HL-60/S4 treated with retinoic acid at 250 ng/mL for 4 days and 3 days (cell line): Measurements from ENCODE around the gene DPH3.

Experiments used
- in situ Hi-C: fragments of 300-500 bp; cut with MboI; formaldehyde crosslinking; loops from 2 replicates; pipeline ENCODE4 v1.7.0; 2022; ENCODE audit warnings: low sequenced_read_pairs

The DPH3 gene

DNA sequence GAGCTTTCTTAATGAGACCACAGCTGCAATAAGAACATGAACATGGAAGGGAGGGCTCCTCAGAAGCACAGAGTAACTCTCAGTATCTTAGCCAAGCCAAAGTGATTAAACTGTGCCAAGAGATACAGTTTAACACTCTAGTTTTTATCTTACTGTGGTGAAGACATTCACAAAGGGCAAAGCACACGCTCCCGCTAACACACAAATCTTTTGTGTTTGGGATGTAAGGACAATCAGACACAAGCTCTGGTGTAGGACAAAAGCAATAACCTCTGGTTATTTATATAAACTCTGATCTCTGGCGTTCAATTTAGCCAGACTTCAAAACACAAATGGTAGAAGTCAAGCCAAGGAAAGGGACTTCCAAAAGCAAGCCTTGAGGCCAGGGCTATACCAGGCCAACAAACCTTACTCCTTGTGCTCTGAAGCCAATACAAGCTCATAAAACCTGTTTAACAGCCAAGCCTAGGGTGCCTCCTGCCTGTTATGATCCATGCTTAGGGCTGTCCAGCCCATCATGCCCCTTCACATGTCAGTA is 27.8 kb downstream of the DPH3 start:
- in situ Hi-C loops = no loop called here

DNA sequence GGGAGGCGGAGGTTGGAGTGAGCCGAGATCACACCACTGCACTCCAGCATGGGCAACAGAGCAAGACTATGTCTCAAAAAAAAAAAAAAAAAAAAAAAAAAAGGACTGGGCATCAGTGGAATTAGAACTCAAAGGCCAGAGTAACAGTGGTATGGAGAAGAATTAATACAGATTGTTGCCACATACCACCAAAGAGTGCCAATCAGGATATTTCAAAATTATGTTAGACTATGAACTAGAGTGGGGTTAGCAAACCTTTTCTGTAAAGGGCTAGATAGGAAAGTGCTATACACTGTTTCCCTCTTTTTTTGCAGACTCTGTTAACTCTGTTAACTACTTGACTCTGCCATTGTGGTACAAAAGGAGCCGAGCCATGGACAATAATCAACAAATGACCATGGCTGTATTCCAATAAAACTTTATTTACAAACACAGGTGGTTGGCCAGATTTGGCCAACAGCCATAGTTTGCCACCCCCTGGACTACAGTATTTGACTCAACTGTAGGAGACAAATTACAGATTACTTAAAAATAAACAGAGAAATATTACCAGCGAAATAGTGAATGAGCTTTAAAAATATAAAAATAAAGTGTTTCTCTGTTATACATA is 28.6 kb downstream of the DPH3 start:
- in situ Hi-C loops = no loop called here

DNA sequence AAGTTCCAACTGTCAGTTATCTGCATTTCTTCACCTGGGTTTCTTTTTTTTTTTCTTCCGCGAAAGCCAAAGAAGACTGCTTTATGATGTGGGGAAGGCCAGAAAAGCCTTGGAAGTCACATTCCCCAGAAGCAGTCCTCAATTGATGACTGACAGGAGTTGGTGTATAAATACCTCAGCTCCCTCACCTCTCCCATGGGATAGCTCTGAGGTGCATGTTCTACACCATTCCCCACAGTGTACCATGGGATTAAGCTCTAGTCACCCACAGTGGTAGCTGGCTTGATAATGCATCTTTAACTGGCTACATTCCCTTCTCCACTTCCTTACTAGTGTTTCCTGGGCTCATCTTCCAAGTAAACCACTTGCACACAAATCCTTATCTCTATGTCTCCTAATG is 30.5 kb downstream of the DPH3 start:
- in situ Hi-C loops = no loop called here

DNA sequence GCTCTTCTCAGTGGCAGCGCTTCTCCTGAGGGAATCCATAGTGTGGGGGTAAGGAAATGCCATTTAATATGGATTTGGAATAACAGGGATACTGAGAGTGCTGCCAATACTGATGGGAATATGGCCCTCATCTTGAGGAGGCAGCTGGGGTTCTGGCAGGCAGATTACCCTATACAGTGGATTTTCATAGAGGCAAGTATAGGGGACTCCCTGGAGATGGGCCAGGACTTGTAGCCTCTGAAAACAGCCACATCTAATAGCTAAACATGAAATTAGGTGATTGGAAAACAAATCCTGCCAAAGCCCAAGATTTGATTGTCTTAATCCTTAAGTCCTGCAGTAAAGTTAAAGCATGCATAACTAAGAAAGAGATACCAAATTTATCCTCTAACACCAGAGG is 30.9 kb downstream of the DPH3 start:
- in situ Hi-C loops = no loop called here

DNA sequence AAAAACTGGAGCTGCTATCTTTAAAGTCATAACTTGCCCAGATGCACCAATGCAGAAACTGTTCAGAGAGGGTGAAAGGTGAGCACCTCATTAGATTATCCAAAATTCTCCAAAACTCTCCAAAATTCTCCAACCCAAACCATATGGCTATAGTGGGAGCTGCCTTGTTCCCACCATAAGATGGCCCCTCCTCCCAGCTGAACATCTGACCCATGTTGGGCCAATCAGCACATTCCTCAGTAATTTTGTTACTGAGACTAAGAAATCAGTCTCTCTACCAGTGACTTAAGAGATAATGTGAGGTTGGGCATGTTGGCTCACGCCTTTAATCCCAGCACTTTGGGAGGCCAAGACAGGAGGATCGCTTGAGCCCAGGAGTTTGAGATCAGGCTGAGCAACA is 32.8 kb downstream of the DPH3 start:
- in situ Hi-C loops = no loop called here

DNA sequence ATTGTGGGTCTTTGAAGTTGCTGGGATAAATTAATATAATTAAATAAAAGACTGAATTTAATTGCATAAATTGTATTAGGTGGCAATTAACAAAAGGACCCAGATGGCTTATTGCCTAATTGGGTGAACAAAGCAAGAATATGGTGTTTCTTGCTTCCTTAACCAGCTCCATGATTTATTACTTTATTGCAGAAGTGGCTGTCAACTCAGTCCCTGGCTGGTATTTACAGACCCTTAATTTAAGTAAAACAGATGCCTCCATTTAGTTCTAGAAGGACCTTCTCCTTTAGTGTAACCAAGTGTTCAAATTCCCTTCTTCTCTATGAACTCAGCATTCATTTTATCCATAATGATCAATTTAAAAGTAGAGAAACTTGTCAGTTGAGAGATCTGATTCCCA is 35.1 kb downstream of the DPH3 start:
- in situ Hi-C loops = no loop called here

- in situ Hi-C loops = no loop called here
These were observed 37.2 kb downstream of the DPH3 start for GRCh38 chr3:16227566-16227965.

GRCh38 chr3:16224325-16224724 is 40.4 kb downstream of the DPH3 start:
- in situ Hi-C loops = no loop called here

- in situ Hi-C loops = no loop called here
These were observed 42.2 kb downstream of the DPH3 start for GRCh38 chr3:16222547-16222946.

DNA sequence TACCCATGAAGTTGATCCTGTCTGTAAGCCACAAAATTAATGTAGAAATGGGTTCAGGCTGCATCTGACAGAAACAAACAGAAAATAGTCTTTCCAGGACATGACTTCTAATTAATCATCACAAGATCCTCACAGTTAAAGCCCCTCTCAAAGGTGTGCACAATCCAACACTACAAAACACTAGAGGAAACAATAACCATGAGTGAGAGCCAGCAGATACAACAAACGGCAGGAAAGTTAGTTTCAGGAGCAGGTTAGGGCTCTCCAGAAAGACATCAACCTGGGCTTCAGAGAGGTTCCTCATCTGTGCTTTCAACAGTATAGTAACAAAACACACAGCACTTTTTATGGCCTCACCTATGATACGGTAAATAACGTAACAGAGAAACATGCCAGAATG is 42.8 kb downstream of the DPH3 start:
- in situ Hi-C loops = no loop called here

GRCh38 chr3:16219777-16220176 is 45.0 kb downstream of the DPH3 start:
- in situ Hi-C loops = no loop called here

GRCh38 chr3:16216373-16216935 is 48.3 kb downstream of the DPH3 start:
- in situ Hi-C loops = no loop called here

GRCh38 chr3:16214366-16214765 is 50.4 kb downstream of the DPH3 start:
- in situ Hi-C loops = no loop called here

- in situ Hi-C loops = no loop called here
These were observed 53.4 kb downstream of the DPH3 start for GRCh38 chr3:16211176-16211904.
